NCI-H1048 (cell line): Measurements from ENCODE around the gene MAP2K4.
"Not testable (repeated sequence)": the region's sequence is repeated elsewhere in the genome, so short reads cannot be mapped to it uniquely, and the experiment has no call there.

Experiments
- DNase-seq: peaks from one replicate; lab custom pipeline; 2025; lab: John Stamatoyannopoulos, UW

MAP2K4 gene

GRCh38 chr17:12094336-12094735 is 73.7 kb downstream of the MAP2K4 start:
- no peak for DNase-seq

GRCh38 chr17:12095522-12095921 is 74.8 kb downstream of the MAP2K4 start:
- DNase-seq: no peak

GRCh38 chr17:12097326-12097725 is 76.6 kb downstream of the MAP2K4 start:
- no peak for DNase-seq

GRCh38 chr17:12098568-12098967 is 77.9 kb downstream of the MAP2K4 start:
- no peak for DNase-seq

- no peak for DNase-seq
Observed at GRCh38 chr17:12099412-12099811, 78.7 kb downstream of the MAP2K4 start.

GRCh38 chr17:12104831-12105230 is 84.2 kb downstream of the MAP2K4 start:
- no peak for DNase-seq

- no peak for DNase-seq
Observed at GRCh38 chr17:12107905-12108304, 87.2 kb downstream of the MAP2K4 start.

- no peak for DNase-seq
Observed at GRCh38 chr17:12110906-12111305, 90.2 kb downstream of the MAP2K4 start.

GRCh38 chr17:12113156-12113555 is 92.5 kb downstream of the MAP2K4 start:
- no peak for DNase-seq

GRCh38 chr17:12114686-12115418 is 94.2 kb downstream of the MAP2K4 start:
- DNase-seq: no peak

- DNase-seq: no peak
Observed at GRCh38 chr17:12116143-12116542, 95.5 kb downstream of the MAP2K4 start.

GRCh38 chr17:12118617-12119016 is 97.9 kb downstream of the MAP2K4 start:
- no peak for DNase-seq

- DNase-seq: no peak
Observed at GRCh38 chr17:12122075-12122474, 101.4 kb downstream of the MAP2K4 start.

- no peak for DNase-seq
Observed at GRCh38 chr17:12127177-12127576, 106.5 kb downstream of the MAP2K4 start.

- no peak for DNase-seq
Observed at GRCh38 chr17:12127667-12128066, 107.0 kb downstream of the MAP2K4 start.

- DNase-seq: no peak
Observed at GRCh38 chr17:12128946-12129345, 108.3 kb downstream of the MAP2K4 start.

- no peak for DNase-seq
Observed at GRCh38 chr17:12133183-12133582, 112.5 kb downstream of the MAP2K4 start.

- DNase-seq: no peak
Observed at GRCh38 chr17:12134101-12134500, 113.4 kb downstream of the MAP2K4 start.

- no peak for DNase-seq
Observed at GRCh38 chr17:12134587-12134986, 113.9 kb downstream of the MAP2K4 start.

GRCh38 chr17:12136243-12136642 is 115.6 kb downstream of the MAP2K4 start:
- no peak for DNase-seq

- no peak for DNase-seq
Observed at GRCh38 chr17:12136646-12137045, 116.0 kb downstream of the MAP2K4 start.

- DNase-seq: no peak
Observed at GRCh38 chr17:12137859-12138258, 117.2 kb downstream of the MAP2K4 start.

- DNase-seq: no peak
Observed at GRCh38 chr17:12140685-12141084, 120.0 kb downstream of the MAP2K4 start.

GRCh38 chr17:12162187-12162586 is 141.5 kb downstream of the MAP2K4 start:
- DNase-seq: not testable (repeated sequence)
